HepG2 (cell line): ENCODE results near the gene DUS3L. TPM values are rescaled to one million over a fixed set of nuclear protein-coding genes. Genes with fewer than 3 reads are reported as not detected.

ENCODE experiments used
- ARHGAP35 ChIP-seq: sonication (generic); formaldehyde crosslinking; IDR thresholded peaks from 2 replicates; pipeline ENCODE4 v1.9.0; 2022; ENCODE audit warnings: mild to moderate bottlenecking, inconsistent platforms, moderate library complexity, missing genetic modification reagents, borderline replicate concordance
- JARID2 ChIP-seq: sonication (generic); formaldehyde crosslinking; IDR thresholded peaks from 2 replicates; pipeline ENCODE4 v1.8.1; 2023; ENCODE audit warnings: missing genetic modification reagents, inconsistent platforms; ENCODE audit not compliant: insufficient replicate concordance
- KLF9 ChIP-seq: IDR thresholded peaks from 2 replicates; pipeline ENCODE4 v1.6.1; 2016; ENCODE audit warnings: low read depth
- MAFF ChIP-seq: IDR thresholded peaks from 2 replicates; pipeline ENCODE4 v1.6.1; 2011; ENCODE audit warnings: low read depth, low read length, improper control_type of control experiment
- MAFG ChIP-seq: sonication (generic); formaldehyde crosslinking; IDR thresholded peaks from 2 replicates; pipeline ENCODE4 v1.5.1; 2020; ENCODE audit warnings: mild to moderate bottlenecking, missing genetic modification reagents
- NR2C2 ChIP-seq: sonication (generic); formaldehyde crosslinking; IDR thresholded peaks from 2 replicates; pipeline ENCODE4 v1.4.0; 2020; ENCODE audit warnings: missing genetic modification reagents, mild to moderate bottlenecking, moderate library complexity, borderline replicate concordance
- RAD21 ChIP-seq: fragments of 450-650 bp; formaldehyde crosslinking; IDR thresholded peaks from 2 replicates; pipeline ENCODE4 v1.5.0; 2020; ENCODE audit warnings: mild to moderate bottlenecking
- TCF7 ChIP-seq: sonication (generic); IDR thresholded peaks from 2 replicates; pipeline ENCODE4 v1.6.1; 2016; ENCODE audit warnings: antibody characterized with exemption, low read depth
- ZBTB20 ChIP-seq: sonication (generic); formaldehyde crosslinking; IDR thresholded peaks from 2 replicates; pipeline ENCODE4 v1.8.1; 2023; ENCODE audit warnings: missing genetic modification reagents, low read depth, mild to moderate bottlenecking, borderline replicate concordance
- ZKSCAN8 ChIP-seq: IDR thresholded peaks from 2 replicates; pipeline ENCODE4 v1.6.1; 2016; ENCODE audit warnings: borderline replicate concordance, missing genetic modification reagents, missing compliant biosample characterization
- ZNF260 ChIP-seq: sonication (generic); formaldehyde crosslinking; IDR thresholded peaks from 2 replicates; pipeline ENCODE4 v1.4.0; 2020; ENCODE audit warnings: missing genetic modification reagents, low read depth, mild to moderate bottlenecking, borderline replicate concordance
- ZNF383 ChIP-seq: sonication (generic); formaldehyde crosslinking; IDR thresholded peaks from 2 replicates; pipeline ENCODE4 v1.4.0; 2020; ENCODE audit warnings: missing genetic modification reagents, mild to moderate bottlenecking, borderline replicate concordance
- ZNF543 ChIP-seq: sonication (generic); formaldehyde crosslinking; IDR thresholded peaks from 2 replicates; pipeline ENCODE4 v1.4.0; 2020; ENCODE audit warnings: mild to moderate bottlenecking, missing genetic modification reagents
- ZNF569 ChIP-seq: sonication (generic); formaldehyde crosslinking; IDR thresholded peaks from 2 replicates; pipeline ENCODE4 v1.5.0; 2020; ENCODE audit warnings: mild to moderate bottlenecking, missing genetic modification reagents, moderate library complexity, borderline replicate concordance
- ZNF644 ChIP-seq: IDR thresholded peaks from 2 replicates; pipeline ENCODE4 v1.6.1; 2016; ENCODE audit warnings: low read depth
- ZSCAN31 ChIP-seq: sonication (generic); formaldehyde crosslinking; IDR thresholded peaks from 2 replicates; pipeline ENCODE4 v1.5.0; 2020; ENCODE audit warnings: low read depth, mild to moderate bottlenecking, missing genetic modification reagents
- polyA plus RNA-seq, 8 experiments: library from polyadenylated mRNA; depleted of rRNA in 3 of 8; stranded (reverse) in 7 of 8; unstranded in 1 of 8; fragments of >200 nt; fragmentation: Illumina TruSeq in 4 of 8; extraction: Trizol in 4 of 8; gene quantifications; 2 replicates each; pipeline versions ENCODE4 v1.2.1 to v1.2.3, GENCODE V29; 2011 to 2016; ENCODE audit warnings: low read depth in 4 of 8, missing spikeins in 1 of 8, mixed read lengths in 1 of 8; ENCODE audit not compliant: insufficient read depth in 1 of 8
- total RNA-seq, 5 experiments: library from RNA; depleted of rRNA; stranded (reverse); fragments of >200 nt; fragmentation: Illumina TruSeq; extraction: Trizol; gene quantifications; 2 replicates each; pipeline ENCODE4 v1.2.3, GENCODE V29; 2016; ENCODE audit warnings: low read depth in 1 of 5
- TF ChIP-seq, protein P1 (sequence below): sonication (generic); formaldehyde crosslinking; IDR thresholded peaks from 2 replicates; pipeline ENCODE4 v1.4.0; 2020; ENCODE audit warnings: mild to moderate bottlenecking, missing genetic modification reagents, borderline replicate concordance
- TF ChIP-seq, protein P2 (sequence below): sonication (generic); formaldehyde crosslinking; IDR thresholded peaks from 2 replicates; pipeline ENCODE4 v1.5.1; 2020; ENCODE audit warnings: mild to moderate bottlenecking, missing genetic modification reagents, moderate library complexity
- TF ChIP-seq, protein P3 (sequence below): sonication (generic); formaldehyde crosslinking; conservative IDR thresholded peaks from 2 replicates; pipeline ENCODE4 v1.4.0; 2020; ENCODE audit warnings: missing genetic modification reagents

The DUS3L gene
- total and polyA plus RNA-seq, 2 of the 13 experiments (the other 11 are each of a cell fraction or from before 2014, with no cell fraction given), result 13.3 to 25.1 TPM

DNA sequence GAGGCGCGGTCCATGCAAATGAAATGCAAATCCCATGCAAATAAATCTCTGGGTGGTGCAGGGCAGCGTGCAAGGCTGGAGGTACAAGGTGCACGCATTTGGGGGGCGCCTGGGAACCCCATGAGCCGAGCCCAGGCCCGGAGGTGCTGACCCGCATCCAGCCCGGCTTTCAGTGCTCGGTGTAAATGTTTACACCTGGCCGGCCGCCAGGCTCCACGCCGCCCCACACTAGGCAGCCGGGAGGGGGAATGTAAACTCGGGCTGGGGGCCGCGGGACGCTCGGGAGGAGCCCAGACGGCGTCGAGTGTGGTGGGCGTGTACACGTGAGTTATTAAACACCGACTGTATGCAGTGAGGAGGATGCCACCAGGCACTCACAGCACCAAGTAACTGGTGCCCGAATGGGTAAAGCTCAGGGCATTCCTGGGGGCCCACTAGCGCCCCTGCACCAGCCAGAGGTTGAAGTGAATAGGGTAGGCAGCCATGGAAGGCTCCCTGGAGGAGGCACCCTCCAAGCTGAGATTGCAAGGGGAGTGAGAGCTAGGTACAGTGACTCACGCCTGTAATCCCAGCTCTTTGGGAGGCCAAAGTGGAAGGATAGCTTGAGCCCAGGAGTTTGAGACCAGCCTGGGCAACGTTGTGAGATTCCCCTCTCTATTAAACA, 31.4 kb upstream of the DUS3L start (continued):
- TF ChIP-seq ZNF383, result no peak
- TF ChIP-seq RAD21 (CRISPR knock-in tag), result no peak
- TF ChIP-seq KLF9 (CRISPR knock-in tag), result no peak
- no peak for TF ChIP-seq MAFG (CRISPR knock-in tag)
- TF ChIP-seq ZBTB20, result no peak
- no peak for TF ChIP-seq ZNF569 (CRISPR knock-in tag)
- TF ChIP-seq ZNF543 (CRISPR knock-in tag), result no peak
- no peak for TF ChIP-seq MAFF
- TF ChIP-seq, protein P1, sequence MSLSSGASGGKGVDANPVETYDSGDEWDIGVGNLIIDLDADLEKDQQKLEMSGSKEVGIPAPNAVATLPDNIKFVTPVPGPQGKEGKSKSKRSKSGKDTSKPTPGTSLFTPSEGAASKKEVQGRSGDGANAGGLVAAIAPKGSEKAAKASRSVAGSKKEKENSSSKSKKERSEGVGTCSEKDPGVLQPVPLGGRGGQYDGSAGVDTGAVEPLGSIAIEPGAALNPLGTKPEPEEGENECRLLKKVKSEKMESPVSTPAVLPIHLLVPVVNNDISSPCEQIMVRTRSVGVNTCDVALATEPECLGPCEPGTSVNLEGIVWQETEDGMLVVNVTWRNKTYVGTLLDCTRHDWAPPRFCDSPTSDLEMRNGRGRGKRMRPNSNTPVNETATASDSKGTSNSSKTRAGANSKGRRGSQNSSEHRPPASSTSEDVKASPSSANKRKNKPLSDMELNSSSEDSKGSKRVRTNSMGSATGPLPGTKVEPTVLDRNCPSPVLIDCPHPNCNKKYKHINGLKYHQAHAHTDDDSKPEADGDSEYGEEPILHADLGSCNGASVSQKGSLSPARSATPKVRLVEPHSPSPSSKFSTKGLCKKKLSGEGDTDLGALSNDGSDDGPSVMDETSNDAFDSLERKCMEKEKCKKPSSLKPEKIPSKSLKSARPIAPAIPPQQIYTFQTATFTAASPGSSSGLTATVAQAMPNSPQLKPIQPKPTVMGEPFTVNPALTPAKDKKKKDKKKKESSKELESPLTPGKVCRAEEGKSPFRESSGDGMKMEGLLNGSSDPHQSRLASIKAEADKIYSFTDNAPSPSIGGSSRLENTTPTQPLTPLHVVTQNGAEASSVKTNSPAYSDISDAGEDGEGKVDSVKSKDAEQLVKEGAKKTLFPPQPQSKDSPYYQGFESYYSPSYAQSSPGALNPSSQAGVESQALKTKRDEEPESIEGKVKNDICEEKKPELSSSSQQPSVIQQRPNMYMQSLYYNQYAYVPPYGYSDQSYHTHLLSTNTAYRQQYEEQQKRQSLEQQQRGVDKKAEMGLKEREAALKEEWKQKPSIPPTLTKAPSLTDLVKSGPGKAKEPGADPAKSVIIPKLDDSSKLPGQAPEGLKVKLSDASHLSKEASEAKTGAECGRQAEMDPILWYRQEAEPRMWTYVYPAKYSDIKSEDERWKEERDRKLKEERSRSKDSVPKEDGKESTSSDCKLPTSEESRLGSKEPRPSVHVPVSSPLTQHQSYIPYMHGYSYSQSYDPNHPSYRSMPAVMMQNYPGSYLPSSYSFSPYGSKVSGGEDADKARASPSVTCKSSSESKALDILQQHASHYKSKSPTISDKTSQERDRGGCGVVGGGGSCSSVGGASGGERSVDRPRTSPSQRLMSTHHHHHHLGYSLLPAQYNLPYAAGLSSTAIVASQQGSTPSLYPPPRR (CRISPR knock-in tag), result 0 out of 2 replicates have a peak, but pooled peaks have one; percentile 38
- no peak for TF ChIP-seq ZNF260 (CRISPR knock-in tag)
- TF ChIP-seq ZKSCAN8, result peak; percentile 99
- TF ChIP-seq, protein P2, sequence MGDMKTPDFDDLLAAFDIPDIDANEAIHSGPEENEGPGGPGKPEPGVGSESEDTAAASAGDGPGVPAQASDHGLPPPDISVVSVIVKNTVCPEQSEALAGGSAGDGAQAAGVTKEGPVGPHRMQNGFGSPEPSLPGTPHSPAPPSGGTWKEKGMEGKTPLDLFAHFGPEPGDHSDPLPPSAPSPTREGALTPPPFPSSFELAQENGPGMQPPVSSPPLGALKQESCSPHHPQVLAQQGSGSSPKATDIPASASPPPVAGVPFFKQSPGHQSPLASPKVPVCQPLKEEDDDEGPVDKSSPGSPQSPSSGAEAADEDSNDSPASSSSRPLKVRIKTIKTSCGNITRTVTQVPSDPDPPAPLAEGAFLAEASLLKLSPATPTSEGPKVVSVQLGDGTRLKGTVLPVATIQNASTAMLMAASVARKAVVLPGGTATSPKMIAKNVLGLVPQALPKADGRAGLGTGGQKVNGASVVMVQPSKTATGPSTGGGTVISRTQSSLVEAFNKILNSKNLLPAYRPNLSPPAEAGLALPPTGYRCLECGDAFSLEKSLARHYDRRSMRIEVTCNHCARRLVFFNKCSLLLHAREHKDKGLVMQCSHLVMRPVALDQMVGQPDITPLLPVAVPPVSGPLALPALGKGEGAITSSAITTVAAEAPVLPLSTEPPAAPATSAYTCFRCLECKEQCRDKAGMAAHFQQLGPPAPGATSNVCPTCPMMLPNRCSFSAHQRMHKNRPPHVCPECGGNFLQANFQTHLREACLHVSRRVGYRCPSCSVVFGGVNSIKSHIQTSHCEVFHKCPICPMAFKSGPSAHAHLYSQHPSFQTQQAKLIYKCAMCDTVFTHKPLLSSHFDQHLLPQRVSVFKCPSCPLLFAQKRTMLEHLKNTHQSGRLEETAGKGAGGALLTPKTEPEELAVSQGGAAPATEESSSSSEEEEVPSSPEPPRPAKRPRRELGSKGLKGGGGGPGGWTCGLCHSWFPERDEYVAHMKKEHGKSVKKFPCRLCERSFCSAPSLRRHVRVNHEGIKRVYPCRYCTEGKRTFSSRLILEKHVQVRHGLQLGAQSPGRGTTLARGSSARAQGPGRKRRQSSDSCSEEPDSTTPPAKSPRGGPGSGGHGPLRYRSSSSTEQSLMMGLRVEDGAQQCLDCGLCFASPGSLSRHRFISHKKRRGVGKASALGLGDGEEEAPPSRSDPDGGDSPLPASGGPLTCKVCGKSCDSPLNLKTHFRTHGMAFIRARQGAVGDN (CRISPR knock-in tag), result peak; percentile 71
- TF ChIP-seq, protein P3, sequence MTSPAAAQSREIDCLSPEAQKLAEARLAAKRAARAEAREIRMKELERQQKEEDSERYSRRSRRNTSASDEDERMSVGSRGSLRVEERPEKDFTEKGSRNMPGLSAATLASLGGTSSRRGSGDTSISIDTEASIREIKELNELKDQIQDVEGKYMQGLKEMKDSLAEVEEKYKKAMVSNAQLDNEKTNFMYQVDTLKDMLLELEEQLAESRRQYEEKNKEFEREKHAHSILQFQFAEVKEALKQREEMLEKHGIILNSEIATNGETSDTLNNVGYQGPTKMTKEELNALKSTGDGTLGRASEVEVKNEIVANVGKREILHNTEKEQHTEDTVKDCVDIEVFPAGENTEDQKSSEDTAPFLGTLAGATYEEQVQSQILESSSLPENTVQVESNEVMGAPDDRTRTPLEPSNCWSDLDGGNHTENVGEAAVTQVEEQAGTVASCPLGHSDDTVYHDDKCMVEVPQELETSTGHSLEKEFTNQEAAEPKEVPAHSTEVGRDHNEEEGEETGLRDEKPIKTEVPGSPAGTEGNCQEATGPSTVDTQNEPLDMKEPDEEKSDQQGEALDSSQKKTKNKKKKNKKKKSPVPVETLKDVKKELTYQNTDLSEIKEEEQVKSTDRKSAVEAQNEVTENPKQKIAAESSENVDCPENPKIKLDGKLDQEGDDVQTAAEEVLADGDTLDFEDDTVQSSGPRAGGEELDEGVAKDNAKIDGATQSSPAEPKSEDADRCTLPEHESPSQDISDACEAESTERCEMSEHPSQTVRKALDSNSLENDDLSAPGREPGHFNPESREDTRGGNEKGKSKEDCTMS (CRISPR knock-in tag), result no peak
- no peak for TF ChIP-seq NR2C2 (CRISPR knock-in tag)
- no peak for TF ChIP-seq JARID2 (CRISPR knock-in tag)
- no peak for TF ChIP-seq TCF7
- TF ChIP-seq ARHGAP35 (CRISPR knock-in tag), result no peak
- no peak for TF ChIP-seq ZSCAN31 (CRISPR knock-in tag)
- TF ChIP-seq ZNF644 (CRISPR knock-in tag), result no peak
